K562 (cell line): ENCODE data around the gene SETD1B. TPM values are rescaled to one million over a fixed set of nuclear protein-coding genes. Genes with fewer than 3 reads are reported as not detected.

Experiments used
- CBFA2T2 ChIP-seq: fragments of 450-650 bp; conservative IDR thresholded peaks from 2 replicates; pipeline ENCODE4 v1.6.1; 2017; ENCODE audit warnings: mild to moderate bottlenecking
- HBP1 ChIP-seq: fragments of 450-650 bp; formaldehyde crosslinking; IDR thresholded peaks from 2 replicates; pipeline ENCODE4 v1.4.0; 2022; ENCODE audit warnings: missing genetic modification characterization
- KDM2B ChIP-seq: fragments of 250-450 bp; sonication (Bioruptor Pico); IDR thresholded peaks from 2 replicates; pipeline ENCODE4 v1.8.0; 2021; ENCODE audit warnings: mild to moderate bottlenecking, moderate library complexity
- NONO ChIP-seq, 2 experiments: fragments of 200-400 bp in 1 of 2; fragments of 450-650 bp in 1 of 2; formaldehyde crosslinking in 1 of 2; IDR thresholded peaks; 2 replicates each; pipeline ENCODE4 v1.6.1; 2017; ENCODE audit warnings: low read depth in 2 of 2, mild to moderate bottlenecking in 2 of 2, moderate library complexity in 2 of 2, low read length in 1 of 2
- NR2F6 ChIP-seq: fragments of 450-650 bp; formaldehyde crosslinking; IDR thresholded peaks from 2 replicates; pipeline ENCODE4 v1.4.0; 2020; ENCODE audit warnings: mild to moderate bottlenecking
- RB1 ChIP-seq: fragments of 450-650 bp; IDR thresholded peaks from 2 replicates; pipeline ENCODE4 v1.6.1; 2017; ENCODE audit warnings: low read depth, mild to moderate bottlenecking
- RBBP5 ChIP-seq: fragments of 200-600 bp; sonication (generic); IDR thresholded peaks from 2 replicates; pipeline ENCODE4 v1.6.1; 2012; ENCODE audit warnings: borderline replicate concordance, mild to moderate bottlenecking, low read length, control low read depth, inconsistent platforms; ENCODE audit not compliant: insufficient read depth, poor library complexity, severe bottlenecking
- SP2 ChIP-seq: IDR thresholded peaks from 2 replicates; pipeline ENCODE4 v1.6.1; 2011; ENCODE audit warnings: mild to moderate bottlenecking, low read depth, low read length, moderate library complexity; ENCODE audit not compliant: poor library complexity, severe bottlenecking; ENCODE audit errors: extremely low read depth
- TCFL5 ChIP-seq: fragments of 250-450 bp; sonication (Bioruptor Pico); conservative IDR thresholded peaks from 2 replicates; pipeline ENCODE4 v1.6.1; 2021; ENCODE audit warnings: mild to moderate bottlenecking, moderate library complexity, matching md5 sums
- ZMIZ1 ChIP-seq, 2 experiments: fragments of 150-350 bp in 1 of 2; IDR thresholded peaks; 2 replicates each; pipeline ENCODE4 v1.6.1; 2012 to 2016; ENCODE audit warnings: low read depth in 2 of 2, low read length in 2 of 2, mild to moderate bottlenecking in 1 of 2, moderate library complexity in 1 of 2
- ZNF347 ChIP-seq: fragments of 450-650 bp; formaldehyde crosslinking; IDR thresholded peaks from 2 replicates; pipeline ENCODE4 v1.4.0; 2020; ENCODE audit warnings: low read depth, mild to moderate bottlenecking, moderate library complexity
- ZNF830 ChIP-seq: fragments of 250-450 bp; sonication (Bioruptor Pico); IDR thresholded peaks from 2 replicates; pipeline ENCODE4 v1.5.0; 2021; ENCODE audit warnings: mild to moderate bottlenecking
- polyA plus RNA-seq, 8 experiments: library from polyadenylated mRNA; depleted of rRNA in 4 of 8; stranded (reverse) in 5 of 8; unstranded in 3 of 8; fragments of >200 nt; fragmentation: Nextera tagmentation in 2 of 8; fragmentation: Illumina TruSeq in 1 of 8; extraction: Ambion mirVana in 2 of 8; extraction: Trizol in 1 of 8; gene quantifications; 2 replicates each; pipeline versions ENCODE4 v1.2.1 to v1.2.3, GENCODE V29; 2011 to 2014; ENCODE audit warnings: inconsistent platforms in 1 of 8, missing spikeins in 1 of 8
- total RNA-seq, 7 experiments: library from RNA; depleted of rRNA in 6 of 7; stranded (reverse); fragments of >200 nt in 6 of 7; fragmentation: Illumina TruSeq in 2 of 7; extraction: Trizol in 2 of 7; gene quantifications; 2 replicates each; pipeline versions ENCODE4 v1.2.1 to v1.2.3, GENCODE V29; 2011 to 2021; ENCODE audit warnings: low replicate concordance in 1 of 7
- TF ChIP-seq, protein P1 (sequence below), 2 experiments: IDR thresholded peaks; 2 replicates each; pipeline ENCODE4 v1.6.1; 2012; ENCODE audit warnings: improper control_type of control experiment in 2 of 2, low read depth in 2 of 2, low read length in 2 of 2, borderline replicate concordance in 1 of 2
- TF ChIP-seq, protein P2 (sequence below): fragments of 450-650 bp; IDR thresholded peaks from 2 replicates; pipeline ENCODE4 v1.6.1; 2017; ENCODE audit warnings: antibody characterized with exemption, mild to moderate bottlenecking

Gene SETD1B
- total and polyA plus RNA-seq, 9 of the 15 experiments (the other 6 are each of a cell fraction or from before 2014, with no cell fraction given) = 0.48 to 26.6 (median 2.3) TPM

DNA sequence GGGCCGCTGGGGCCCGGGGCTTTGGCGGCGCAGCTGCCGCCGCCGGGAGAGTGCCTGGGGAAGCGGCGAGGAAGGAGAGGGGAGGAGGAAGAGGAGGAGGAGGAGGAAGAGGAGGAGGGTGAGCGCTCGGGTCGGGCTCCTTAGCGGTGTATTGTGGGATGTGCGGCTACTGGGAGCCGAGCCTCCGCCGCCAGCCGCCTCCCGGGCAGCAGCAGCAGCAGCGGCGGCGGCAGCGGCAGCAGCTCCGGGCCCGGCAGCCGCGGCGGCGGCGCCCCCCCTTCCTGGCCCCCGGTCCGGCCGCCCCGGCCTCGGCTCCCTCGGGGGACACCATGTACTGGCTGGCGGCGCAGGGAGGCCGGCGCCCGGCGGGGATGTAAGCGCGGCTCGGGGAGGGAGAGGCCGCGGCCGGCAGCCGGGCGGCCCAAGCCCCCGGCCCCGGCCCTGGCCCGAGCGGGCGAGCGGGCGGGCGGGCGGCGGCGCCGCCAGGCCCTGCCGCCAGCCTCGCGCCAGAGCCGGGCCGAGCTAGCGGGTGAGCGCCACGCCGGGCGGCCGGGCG is at the start of gene SETD1B (continued):
- TF ChIP-seq, protein P1, sequence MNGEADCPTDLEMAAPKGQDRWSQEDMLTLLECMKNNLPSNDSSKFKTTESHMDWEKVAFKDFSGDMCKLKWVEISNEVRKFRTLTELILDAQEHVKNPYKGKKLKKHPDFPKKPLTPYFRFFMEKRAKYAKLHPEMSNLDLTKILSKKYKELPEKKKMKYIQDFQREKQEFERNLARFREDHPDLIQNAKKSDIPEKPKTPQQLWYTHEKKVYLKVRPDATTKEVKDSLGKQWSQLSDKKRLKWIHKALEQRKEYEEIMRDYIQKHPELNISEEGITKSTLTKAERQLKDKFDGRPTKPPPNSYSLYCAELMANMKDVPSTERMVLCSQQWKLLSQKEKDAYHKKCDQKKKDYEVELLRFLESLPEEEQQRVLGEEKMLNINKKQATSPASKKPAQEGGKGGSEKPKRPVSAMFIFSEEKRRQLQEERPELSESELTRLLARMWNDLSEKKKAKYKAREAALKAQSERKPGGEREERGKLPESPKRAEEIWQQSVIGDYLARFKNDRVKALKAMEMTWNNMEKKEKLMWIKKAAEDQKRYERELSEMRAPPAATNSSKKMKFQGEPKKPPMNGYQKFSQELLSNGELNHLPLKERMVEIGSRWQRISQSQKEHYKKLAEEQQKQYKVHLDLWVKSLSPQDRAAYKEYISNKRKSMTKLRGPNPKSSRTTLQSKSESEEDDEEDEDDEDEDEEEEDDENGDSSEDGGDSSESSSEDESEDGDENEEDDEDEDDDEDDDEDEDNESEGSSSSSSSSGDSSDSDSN (IDR thresholded peaks at IDR 0.05; ENCODE audit: borderline replicate concordance in 1 of 2, low read depth in 2 of 2, low read length in 2 of 2) = peak; percentile 56 to 81; a peak in 3 of 4 replicates
- no peak for TF ChIP-seq HBP1 (CRISPR knock-in tag)
- no peak for TF ChIP-seq ZMIZ1 (IDR thresholded peaks at IDR 0.05; ENCODE audit: low read depth in 2 of 2, low read length in 2 of 2)
- TF ChIP-seq NR2F6 = no peak
- TF ChIP-seq RB1 = peak; percentile 23; the same call in 1 of the 2 replicates
- no peak for TF ChIP-seq CBFA2T2
- no peak for TF ChIP-seq ZNF347
- TF ChIP-seq NONO (IDR thresholded peaks at IDR 0.05; ENCODE audit: low read depth in 2 of 2, low read length in 1 of 2) = peak in 1 of 2 experiments; percentile 49; a peak in 1 of 4 replicates
- peak; percentile 46 for TF ChIP-seq RBBP5
- no peak for TF ChIP-seq KDM2B
- TF ChIP-seq SP2 = no peak
- TF ChIP-seq ZNF830 (CRISPR knock-in tag) = no peak
- no peak for TF ChIP-seq TCFL5
- TF ChIP-seq, protein P2, sequence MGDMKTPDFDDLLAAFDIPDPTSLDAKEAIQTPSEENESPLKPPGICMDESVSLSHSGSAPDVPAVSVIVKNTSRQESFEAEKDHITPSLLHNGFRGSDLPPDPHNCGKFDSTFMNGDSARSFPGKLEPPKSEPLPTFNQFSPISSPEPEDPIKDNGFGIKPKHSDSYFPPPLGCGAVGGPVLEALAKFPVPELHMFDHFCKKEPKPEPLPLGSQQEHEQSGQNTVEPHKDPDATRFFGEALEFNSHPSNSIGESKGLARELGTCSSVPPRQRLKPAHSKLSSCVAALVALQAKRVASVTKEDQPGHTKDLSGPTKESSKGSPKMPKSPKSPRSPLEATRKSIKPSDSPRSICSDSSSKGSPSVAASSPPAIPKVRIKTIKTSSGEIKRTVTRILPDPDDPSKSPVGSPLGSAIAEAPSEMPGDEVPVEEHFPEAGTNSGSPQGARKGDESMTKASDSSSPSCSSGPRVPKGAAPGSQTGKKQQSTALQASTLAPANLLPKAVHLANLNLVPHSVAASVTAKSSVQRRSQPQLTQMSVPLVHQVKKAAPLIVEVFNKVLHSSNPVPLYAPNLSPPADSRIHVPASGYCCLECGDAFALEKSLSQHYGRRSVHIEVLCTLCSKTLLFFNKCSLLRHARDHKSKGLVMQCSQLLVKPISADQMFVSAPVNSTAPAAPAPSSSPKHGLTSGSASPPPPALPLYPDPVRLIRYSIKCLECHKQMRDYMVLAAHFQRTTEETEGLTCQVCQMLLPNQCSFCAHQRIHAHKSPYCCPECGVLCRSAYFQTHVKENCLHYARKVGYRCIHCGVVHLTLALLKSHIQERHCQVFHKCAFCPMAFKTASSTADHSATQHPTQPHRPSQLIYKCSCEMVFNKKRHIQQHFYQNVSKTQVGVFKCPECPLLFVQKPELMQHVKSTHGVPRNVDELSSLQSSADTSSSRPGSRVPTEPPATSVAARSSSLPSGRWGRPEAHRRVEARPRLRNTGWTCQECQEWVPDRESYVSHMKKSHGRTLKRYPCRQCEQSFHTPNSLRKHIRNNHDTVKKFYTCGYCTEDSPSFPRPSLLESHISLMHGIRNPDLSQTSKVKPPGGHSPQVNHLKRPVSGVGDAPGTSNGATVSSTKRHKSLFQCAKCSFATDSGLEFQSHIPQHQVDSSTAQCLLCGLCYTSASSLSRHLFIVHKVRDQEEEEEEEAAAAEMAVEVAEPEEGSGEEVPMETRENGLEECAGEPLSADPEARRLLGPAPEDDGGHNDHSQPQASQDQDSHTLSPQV = peak; percentile 12; the same call in 1 of the 2 replicates
